Fibroblast of lung (primary cell): ENCODE results near the gene SLC35F4. TPM values are rescaled to one million over a fixed set of nuclear protein-coding genes. Genes with fewer than 3 reads are reported as not detected.

ENCODE experiments used
- DNase-seq, 2 donors: peaks; one replicate each; pipeline versions ENCODE4 v3.0.0 to v3.0.0-alpha.2; 2010; ENCODE audit warnings: low read depth in 2 of 2
- H2AFZ ChIP-seq: 2 replicates; pipeline ENCODE4 v1.5.1; 2012; ENCODE audit warnings: low read length, control low read depth, inconsistent platforms
- H3K27ac ChIP-seq: 2 replicates; pipeline ENCODE4 v1.5.1; 2011; ENCODE audit warnings: low read length, control low read depth; ENCODE audit not compliant: insufficient read depth
- H3K27me3 ChIP-seq: 2 replicates; pipeline ENCODE4 v1.5.1; 2011; ENCODE audit warnings: mild to moderate bottlenecking, low read length; ENCODE audit not compliant: control insufficient read depth, insufficient read depth
- H3K36me3 ChIP-seq: 2 replicates; pipeline ENCODE4 v1.5.1; 2011; ENCODE audit warnings: low read length; ENCODE audit not compliant: control insufficient read depth, insufficient read depth
- H3K4me1 ChIP-seq: 2 replicates; pipeline ENCODE4 v1.5.1; 2011; ENCODE audit warnings: low read length; ENCODE audit not compliant: control insufficient read depth, insufficient read depth; ENCODE audit errors: extremely low read depth
- H3K4me2 ChIP-seq: 2 replicates; pipeline ENCODE4 v1.5.1; 2011; ENCODE audit warnings: low read length, control low read depth; ENCODE audit not compliant: insufficient read depth; ENCODE audit errors: extremely low read depth
- H3K4me3 ChIP-seq, 4 experiments: fragments of 200-600 bp in 1 of 4; sonication (generic) in 1 of 4; replicated peaks in 1 of 4; 2 replicates each; pipeline ENCODE4 v1.5.1; 2011 to 2016; ENCODE audit warnings: low read length in 4 of 4, low read depth in 3 of 4, mild to moderate bottlenecking in 3 of 4, control low read depth in 2 of 4, inconsistent platforms in 1 of 4, mixed read lengths in 1 of 4; ENCODE audit not compliant: insufficient read depth in 1 of 4; ENCODE audit errors: control extremely low read depth in 1 of 4
- H3K79me2 ChIP-seq: 2 replicates; pipeline ENCODE4 v1.5.1; 2012; ENCODE audit warnings: mild to moderate bottlenecking, low read length, inconsistent platforms; ENCODE audit not compliant: control insufficient read depth, insufficient read depth
- H3K9ac ChIP-seq: 2 replicates; pipeline ENCODE4 v1.5.1; 2011; ENCODE audit warnings: mild to moderate bottlenecking, low read length, control low read depth; ENCODE audit not compliant: insufficient read depth
- H3K9me3 ChIP-seq: 2 replicates; pipeline ENCODE4 v1.5.1; 2012; ENCODE audit warnings: low read depth, low read length; ENCODE audit not compliant: control insufficient read depth, insufficient read depth
- H4K20me1 ChIP-seq: 2 replicates; pipeline ENCODE4 v1.5.1; 2011; ENCODE audit warnings: low read length; ENCODE audit not compliant: control insufficient read depth, insufficient read depth; ENCODE audit errors: extremely low read depth
- CTCF ChIP-seq, 2 donors: IDR thresholded peaks in 1 of 2; conservative IDR thresholded peaks in 1 of 2; 1 replicate in 1 of 2; 2 replicates in 1 of 2; pipeline ENCODE4 v1.5.1; 2011 to 2012; ENCODE audit warnings: low read length in 2 of 2, control low read depth in 1 of 2, inconsistent platforms in 1 of 2, low read depth in 1 of 2, mild to moderate bottlenecking in 1 of 2
- EZH2 ChIP-seq: IDR thresholded peaks from 2 replicates; pipeline ENCODE4 v1.5.1; 2012; ENCODE audit warnings: low read length, control low read depth, mild to moderate bottlenecking; ENCODE audit errors: missing control alignments
- polyA plus RNA-seq, 2 donors: library from polyadenylated mRNA; depleted of rRNA in 1 of 2; stranded (reverse) in 1 of 2; unstranded in 1 of 2; fragments of >200 nt; gene quantifications; 2 replicates each; pipeline ENCODE4 v1.2.1, GENCODE V29; 2011 to 2012; ENCODE audit warnings: missing spikeins in 1 of 2
- total RNA-seq: library from RNA; depleted of rRNA; stranded (reverse); fragments of >200 nt; gene quantifications from 2 replicates; pipeline ENCODE4 v1.2.1, GENCODE V29; 2014

Gene SLC35F4
- total and polyA plus RNA-seq, 2 donors (not counting 1 experiment from before 2014, with no cell fraction given), result not detected

- Histone ChIP-seq H3K27me3 (no peaks in the 10 kb centered on the region), H3K9ac (no peak overlapping the region), H3K4me2 (no peak overlapping the region), H4K20me1 (no peaks in the 10 kb centered on the region), H3K36me3 (no peaks in the 10 kb centered on the region), H2AFZ (no peak overlapping the region), H3K79me2 (no peaks in the 10 kb centered on the region), H3K4me3 (no peak overlapping the region), H3K9me3 (no peaks in the 10 kb centered on the region), H3K4me1 (no peaks in the 10 kb centered on the region), H3K27ac (no peak overlapping the region)
- no peak for DNase-seq
- TF ChIP-seq EZH2 (no peak), CTCF (conservative IDR thresholded peaks at IDR 0.05 in 1 of 2, IDR thresholded peaks at IDR 0.05 in 1 of 2; ENCODE audit: low read depth in 1 of 2, low read length in 2 of 2) (no peak)
Measured at GRCh38 chr14:57634335-57634734, 231.6 kb downstream of the SLC35F4 start.

DNA sequence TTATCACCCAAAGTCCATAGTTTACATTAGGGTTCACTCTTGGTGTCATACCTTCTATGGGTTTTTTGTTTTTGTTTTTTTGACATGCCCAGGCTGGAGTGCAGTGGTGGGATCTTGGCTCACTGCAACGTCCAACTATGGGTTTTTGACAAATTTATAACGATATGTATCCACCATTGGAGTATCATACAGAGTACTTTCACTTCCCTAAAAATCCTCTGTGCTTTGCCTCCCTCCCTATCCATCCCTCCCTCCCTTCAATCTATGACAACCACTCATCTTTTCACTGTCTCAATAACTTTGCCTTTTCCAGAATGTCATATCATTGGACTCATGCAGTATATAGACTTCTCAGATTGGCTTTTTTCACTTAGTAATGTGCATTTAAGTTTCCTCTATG is 233.2 kb downstream of the SLC35F4 start:
- Histone ChIP-seq H3K36me3 (no peaks in the 10 kb centered on the region), H3K9ac (no peak overlapping the region), H4K20me1 (no peaks in the 10 kb centered on the region), H3K4me3 (no peak overlapping the region), H3K9me3 (no peaks in the 10 kb centered on the region), H3K27ac (no peak overlapping the region), H3K4me2 (no peak overlapping the region), H3K4me1 (no peaks in the 10 kb centered on the region), H3K79me2 (no peaks in the 10 kb centered on the region), H2AFZ (no peak overlapping the region), H3K27me3 (no peaks in the 10 kb centered on the region)
- TF ChIP-seq EZH2 (no peak), CTCF (conservative IDR thresholded peaks at IDR 0.05 in 1 of 2, IDR thresholded peaks at IDR 0.05 in 1 of 2; ENCODE audit: low read depth in 1 of 2, low read length in 2 of 2) (no peak)
- no peak for DNase-seq

DNA sequence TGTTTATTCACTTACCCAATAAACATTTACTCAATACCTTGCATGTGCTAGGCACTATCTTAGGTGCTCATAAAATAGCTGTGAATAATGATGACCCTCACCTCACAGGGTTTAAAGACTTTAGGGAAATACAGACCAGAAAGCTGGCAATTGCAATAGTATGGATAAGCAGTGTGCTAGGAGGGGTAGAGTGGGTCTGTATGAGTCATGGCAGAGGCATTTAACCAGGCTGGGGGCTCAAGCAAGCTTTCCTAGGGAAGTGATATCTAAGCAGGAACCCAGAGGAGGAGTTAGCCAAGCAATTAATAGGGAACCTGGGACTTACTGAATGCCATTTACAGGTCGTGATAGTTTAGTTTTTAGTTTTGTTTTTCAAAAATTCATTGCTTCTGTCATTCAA is 248.4 kb downstream of the SLC35F4 start:
- Histone ChIP-seq H3K4me1 (no peaks in the 10 kb centered on the region), H3K4me2 (no peak overlapping the region), H4K20me1 (no peaks in the 10 kb centered on the region), H3K9me3 (no peaks in the 10 kb centered on the region), H2AFZ (no peak overlapping the region), H3K27me3 (no peaks in the 10 kb centered on the region), H3K27ac (no peak overlapping the region), H3K36me3 (no peaks in the 10 kb centered on the region), H3K79me2 (no peaks in the 10 kb centered on the region), H3K9ac (no peak overlapping the region), H3K4me3 (no peak overlapping the region)
- DNase-seq, result no peak
- TF ChIP-seq EZH2, result no peak
- no peak for TF ChIP-seq CTCF (conservative IDR thresholded peaks at IDR 0.05 in 1 of 2, IDR thresholded peaks at IDR 0.05 in 1 of 2; ENCODE audit: low read depth in 1 of 2, low read length in 2 of 2)
